ENCODE results near the gene CCDC186.
"Not testable (repeated sequence)": the region's sequence is repeated elsewhere in the genome, so short reads cannot be mapped to it uniquely, and the experiment has no call there.

The CCDC186 gene

DNA sequence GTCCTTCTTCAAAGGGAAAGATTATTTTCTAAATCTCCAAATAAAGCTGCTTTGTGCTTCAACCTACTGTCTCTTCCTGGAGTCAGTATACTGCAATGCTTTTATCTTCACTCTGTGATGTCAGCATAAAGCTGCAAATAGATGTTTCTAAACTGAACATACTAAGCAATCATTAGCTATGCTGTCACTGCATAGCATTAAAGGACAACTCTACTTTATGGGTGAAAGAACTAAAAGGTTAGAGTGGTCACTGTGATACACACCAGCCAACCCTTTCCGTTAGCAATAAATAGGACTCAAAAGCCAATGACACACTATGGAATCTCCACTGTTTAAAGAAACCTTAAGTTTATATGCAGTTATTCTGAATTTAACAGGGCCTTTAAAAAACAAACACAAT is 1.8 kb downstream of the CCDC186 start:
- Histone ChIP-seq H3K4me3 (peak overlapping the region; percentile 87), H3K27ac (0 out of 2 replicates have a peak overlapping the region, but pooled peaks have one; percentile 9), H3K36me3 (ENCODE audit: insufficient read depth, low read length) (no peaks in the 10 kb centered on the region), H3K9ac (ENCODE audit: insufficient read length) (no peak overlapping the region), H3K9me3 (ENCODE audit: low read depth, low read length) (no peaks in the 10 kb centered on the region)
- TF ChIP-seq POLR2AphosphoS5 (IDR thresholded peaks at IDR 0.05; ENCODE audit: borderline replicate concordance, low read depth, low read length) (no peak), EZH2 (IDR thresholded peaks at IDR 0.05) (no peak), FOXP2 (optimal IDR thresholded peaks at IDR 0.05; ENCODE audit: control extremely low read depth, extremely low read length, insufficient read depth) (no peak)
- DNase-seq (ENCODE audit: low read depth, low spot score): no peak

DNA sequence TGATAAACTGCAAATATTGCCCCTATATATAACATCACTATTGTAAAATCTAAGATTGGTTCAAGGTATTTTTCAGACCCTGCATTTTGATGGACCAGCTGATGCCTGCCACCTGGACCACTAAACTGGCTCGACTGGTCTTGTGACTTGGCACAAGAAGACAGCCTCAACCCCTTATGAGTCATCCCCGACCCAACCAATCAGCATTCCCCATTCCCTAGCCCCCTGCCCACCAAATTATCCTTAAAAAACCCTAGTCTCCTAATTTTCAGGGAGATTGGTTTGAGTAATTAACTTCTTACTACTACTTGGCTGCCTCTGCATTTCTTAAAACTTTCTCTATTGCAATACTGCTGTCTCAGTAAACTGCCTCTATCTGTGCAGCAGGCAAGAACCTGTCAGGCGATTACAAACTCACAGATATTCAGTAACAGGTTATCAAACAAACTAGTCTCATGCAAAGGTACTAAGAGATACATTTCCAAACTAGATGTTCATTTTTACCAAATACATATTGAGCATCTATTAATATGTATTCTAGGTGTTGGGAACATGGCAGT is 5.5 kb downstream of the CCDC186 start:
- H3K36me3 ChIP-seq (ENCODE audit: insufficient read depth, low read length): no peaks in the 10 kb centered on the region
- no peak overlapping the region for H3K4me3 ChIP-seq
- TF ChIP-seq POLR2AphosphoS5 (IDR thresholded peaks at IDR 0.05; ENCODE audit: borderline replicate concordance, low read depth, low read length) (no peak), FOXP2 (optimal IDR thresholded peaks at IDR 0.05; ENCODE audit: control extremely low read depth, extremely low read length, insufficient read depth) (no peak), EZH2 (IDR thresholded peaks at IDR 0.05) (no peak)
- no peak for DNase-seq (ENCODE audit: low read depth, low spot score)
- no peak overlapping the region for H3K27ac ChIP-seq
- no peak overlapping the region for H3K9ac ChIP-seq (ENCODE audit: insufficient read length)
- H3K9me3 ChIP-seq (ENCODE audit: low read depth, low read length): no peaks in the 10 kb centered on the region

DNA sequence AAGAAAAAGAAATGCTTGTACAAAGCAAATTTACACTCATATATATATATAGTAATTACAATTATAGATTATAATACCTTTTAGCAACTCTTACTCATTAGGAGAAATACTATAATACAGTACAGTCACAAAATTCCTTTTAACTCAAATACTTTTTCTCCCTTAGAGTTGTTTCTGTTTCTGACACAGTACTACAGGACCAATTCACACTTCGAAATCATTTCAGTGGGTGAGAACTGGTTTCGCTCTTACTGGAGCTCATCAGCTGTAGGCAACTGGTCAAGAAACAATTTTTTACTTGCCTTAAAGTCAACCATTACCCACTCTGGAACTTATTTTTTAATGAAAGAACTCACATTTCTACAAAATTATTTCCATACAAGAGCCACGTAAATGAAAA is 6.0 kb downstream of the CCDC186 start:
- DNase-seq (ENCODE audit: low read depth, low spot score): no peak
- Histone ChIP-seq H3K9me3 (ENCODE audit: low read depth, low read length) (no peaks in the 10 kb centered on the region), H3K4me3 (no peak overlapping the region), H3K9ac (ENCODE audit: insufficient read length) (no peak overlapping the region), H3K36me3 (ENCODE audit: insufficient read depth, low read length) (no peaks in the 10 kb centered on the region; the same call in 1 of the 2 replicates), H3K27ac (no peak overlapping the region)
- no peak for TF ChIP-seq POLR2AphosphoS5 (IDR thresholded peaks at IDR 0.05; ENCODE audit: borderline replicate concordance, low read depth, low read length)
- no peak for TF ChIP-seq FOXP2 (optimal IDR thresholded peaks at IDR 0.05; ENCODE audit: control extremely low read depth, extremely low read length, insufficient read depth)
- no peak for TF ChIP-seq EZH2 (IDR thresholded peaks at IDR 0.05)

- Histone ChIP-seq H3K9me3 (ENCODE audit: low read depth, low read length) (no peaks in the 10 kb centered on the region), H3K36me3 (ENCODE audit: insufficient read depth, low read length) (peaks cover 4% of the 10 kb centered on the region; the same call in 1 of the 2 replicates), H3K27ac (no peak overlapping the region), H3K9ac (ENCODE audit: insufficient read length) (no peak overlapping the region), H3K4me3 (no peak overlapping the region)
- TF ChIP-seq POLR2AphosphoS5 (IDR thresholded peaks at IDR 0.05; ENCODE audit: borderline replicate concordance, low read depth, low read length): no peak
- no peak for TF ChIP-seq FOXP2 (optimal IDR thresholded peaks at IDR 0.05; ENCODE audit: control extremely low read depth, extremely low read length, insufficient read depth)
- no peak for TF ChIP-seq EZH2 (IDR thresholded peaks at IDR 0.05)
- DNase-seq (ENCODE audit: low read depth, low spot score): no peak
Measured at GRCh38 chr10:114166494-114166893, 7.5 kb downstream of the CCDC186 start.

GRCh38 chr10:114166043-114166442 is 8.0 kb downstream of the CCDC186 start:
- Histone ChIP-seq H3K4me3 (no peak overlapping the region), H3K9ac (ENCODE audit: insufficient read length) (no peak overlapping the region), H3K27ac (no peak overlapping the region), H3K36me3 (ENCODE audit: insufficient read depth, low read length) (peaks cover 4% of the 10 kb centered on the region; the same call in 1 of the 2 replicates), H3K9me3 (ENCODE audit: low read depth, low read length) (no peaks in the 10 kb centered on the region)
- no peak for DNase-seq (ENCODE audit: low read depth, low spot score)
- no peak for TF ChIP-seq POLR2AphosphoS5 (IDR thresholded peaks at IDR 0.05; ENCODE audit: borderline replicate concordance, low read depth, low read length)
- no peak for TF ChIP-seq EZH2 (IDR thresholded peaks at IDR 0.05)
- no peak for TF ChIP-seq FOXP2 (optimal IDR thresholded peaks at IDR 0.05; ENCODE audit: control extremely low read depth, extremely low read length, insufficient read depth)

DNA sequence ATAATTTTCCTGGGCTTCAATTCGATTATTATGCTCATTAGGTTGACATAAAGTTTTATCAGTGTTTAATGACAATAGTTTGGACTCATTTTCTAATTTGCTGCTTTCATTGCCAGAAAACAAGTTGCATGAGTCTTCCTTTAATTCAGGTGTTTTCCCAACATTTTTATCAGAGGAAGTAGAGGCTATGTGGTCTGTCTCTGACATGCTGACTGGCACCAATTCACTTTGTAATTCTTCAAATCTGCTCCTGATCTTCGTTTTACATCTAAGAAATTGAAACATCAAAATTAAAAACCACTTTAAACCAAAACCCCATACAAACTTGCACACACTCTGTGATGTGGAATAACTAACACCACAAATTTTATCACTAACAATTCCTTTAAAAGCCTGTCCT is 10.9 kb downstream of the CCDC186 start:
- H3K4me3 ChIP-seq: no peak overlapping the region
- peaks cover 4% of the 10 kb centered on the region; the same call in 1 of the 2 replicates for H3K36me3 ChIP-seq (ENCODE audit: insufficient read depth, low read length)

GRCh38 chr10:114157912-114158311 is 16.1 kb downstream of the CCDC186 start:
- Histone ChIP-seq H3K27ac (no peak overlapping the region), H3K9ac (ENCODE audit: insufficient read length) (no peak overlapping the region), H3K9me3 (ENCODE audit: low read depth, low read length) (no peaks in the 10 kb centered on the region), H3K4me3 (no peak overlapping the region), H3K36me3 (ENCODE audit: insufficient read depth, low read length) (peaks cover 4% of the 10 kb centered on the region; the same call in 1 of the 2 replicates)
- DNase-seq (ENCODE audit: low read depth, low spot score): no peak
- TF ChIP-seq FOXP2 (optimal IDR thresholded peaks at IDR 0.05; ENCODE audit: control extremely low read depth, extremely low read length, insufficient read depth): no peak
- TF ChIP-seq POLR2AphosphoS5 (IDR thresholded peaks at IDR 0.05; ENCODE audit: borderline replicate concordance, low read depth, low read length): no peak
- no peak for TF ChIP-seq EZH2 (IDR thresholded peaks at IDR 0.05)

More for the DNA sequence above, 10.9 kb downstream of the CCDC186 start:
- no peak for TF ChIP-seq EZH2 (IDR thresholded peaks at IDR 0.05)
- TF ChIP-seq POLR2AphosphoS5 (IDR thresholded peaks at IDR 0.05; ENCODE audit: borderline replicate concordance, low read depth, low read length): no peak
- no peak for TF ChIP-seq FOXP2 (optimal IDR thresholded peaks at IDR 0.05; ENCODE audit: control extremely low read depth, extremely low read length, insufficient read depth)
- Histone ChIP-seq H3K9ac (ENCODE audit: insufficient read length) (no peak overlapping the region), H3K9me3 (ENCODE audit: low read depth, low read length) (no peaks in the 10 kb centered on the region), H3K27ac (peak overlapping the region; percentile 31; the same call in 1 of the 2 replicates)
- DNase-seq (ENCODE audit: low read depth, low spot score): no peak

DNA sequence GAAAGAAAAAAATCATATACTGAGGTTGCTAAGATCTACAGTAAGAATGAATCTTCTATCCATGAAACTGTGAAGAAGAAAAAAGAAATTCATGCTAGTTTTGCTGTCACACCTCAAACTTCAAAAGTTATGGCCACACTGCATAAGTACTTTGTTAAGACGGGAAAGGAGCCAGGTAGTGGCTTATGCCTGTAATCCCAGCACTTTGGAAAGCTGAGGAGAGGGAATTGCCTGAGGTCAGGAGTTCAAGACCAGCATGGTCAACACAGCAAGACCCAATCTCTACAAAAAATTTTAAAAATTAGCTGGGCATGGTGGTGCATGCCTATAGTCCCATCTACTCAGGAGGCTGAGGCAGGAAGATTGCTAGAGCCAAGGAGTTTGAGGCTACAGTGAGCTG is 22.1 kb downstream of the CCDC186 start:
- no peak for DNase-seq (ENCODE audit: low read depth, low spot score)
- H3K4me3 ChIP-seq: no peak overlapping the region
- no peak overlapping the region for H3K27ac ChIP-seq
- H3K9me3 ChIP-seq (ENCODE audit: low read depth, low read length): no peaks in the 10 kb centered on the region
- no peak for TF ChIP-seq EZH2 (IDR thresholded peaks at IDR 0.05)
- TF ChIP-seq POLR2AphosphoS5 (IDR thresholded peaks at IDR 0.05; ENCODE audit: borderline replicate concordance, low read depth, low read length): no peak
- TF ChIP-seq FOXP2 (optimal IDR thresholded peaks at IDR 0.05; ENCODE audit: control extremely low read depth, extremely low read length, insufficient read depth): no peak
- no peaks in the 10 kb centered on the region; the same call in 1 of the 2 replicates for H3K36me3 ChIP-seq (ENCODE audit: insufficient read depth, low read length)
- H3K9ac ChIP-seq (ENCODE audit: insufficient read length): no peak overlapping the region

GRCh38 chr10:114151486-114151885 is 22.5 kb downstream of the CCDC186 start:
- H3K4me3 ChIP-seq: no peak overlapping the region
- H3K27ac ChIP-seq: no peak overlapping the region
- H3K36me3 ChIP-seq (ENCODE audit: insufficient read depth, low read length): no peaks in the 10 kb centered on the region; the same call in 1 of the 2 replicates
- TF ChIP-seq FOXP2 (optimal IDR thresholded peaks at IDR 0.05; ENCODE audit: control extremely low read depth, extremely low read length, insufficient read depth) (no peak), POLR2AphosphoS5 (IDR thresholded peaks at IDR 0.05; ENCODE audit: borderline replicate concordance, low read depth, low read length) (no peak), EZH2 (IDR thresholded peaks at IDR 0.05) (no peak)
- H3K9ac ChIP-seq (ENCODE audit: insufficient read length): no peak overlapping the region
- no peak for DNase-seq (ENCODE audit: low read depth, low spot score)
- no peaks in the 10 kb centered on the region for H3K9me3 ChIP-seq (ENCODE audit: low read depth, low read length)

DNA sequence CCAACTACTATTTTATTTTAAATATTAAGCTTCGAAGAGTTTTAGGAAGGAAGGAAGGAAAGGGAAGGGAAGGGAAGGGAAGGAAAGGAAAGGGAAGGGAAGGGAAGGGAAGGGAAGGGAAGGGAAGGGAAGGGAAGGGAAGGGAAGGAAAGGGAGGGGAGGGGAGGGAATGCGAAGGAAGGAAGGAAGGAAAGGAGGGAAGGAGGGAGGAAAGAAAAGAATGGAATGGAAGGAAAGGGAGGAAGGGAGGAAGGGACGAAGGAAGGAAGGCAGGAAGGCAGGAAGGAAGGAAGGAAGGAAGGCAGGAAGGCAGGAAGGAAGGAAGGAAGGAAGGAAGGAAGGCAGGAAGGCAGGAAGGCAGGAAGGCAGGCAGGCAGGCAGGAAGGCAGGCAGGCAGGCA is 24.5 kb downstream of the CCDC186 start:
- H3K27ac ChIP-seq; H3K4me3 ChIP-seq; DNase-seq (ENCODE audit: low read depth, low spot score); H3K9ac ChIP-seq (ENCODE audit: insufficient read length); H3K9me3 ChIP-seq (ENCODE audit: low read depth, low read length); H3K36me3 ChIP-seq (ENCODE audit: insufficient read depth, low read length): not testable (repeated sequence)
